Neural crest cell (in vitro differentiated cells): ENCODE measurements around the gene LPP. TPM values are rescaled to one million over a fixed set of nuclear protein-coding genes. Genes with fewer than 3 reads are reported as not detected.
A peak's percentile ranks its signal among the peaks of the same experiment; 100 is the strongest.

ENCODE experiments used
- DNase-seq: peaks from one replicate; pipeline ENCODE4 v3.0.0; 2021; ENCODE audit warnings: low read depth, mixed read lengths, low spot score
- H3K27ac Mint-ChIP-seq: one replicate; pipeline ENCODE4 v1.8.0; 2021; ENCODE audit warnings: mild to moderate bottlenecking, mixed read lengths; ENCODE audit not compliant: unreplicated experiment
- H3K27me3 Mint-ChIP-seq: 2 replicates; pipeline ENCODE4 v1.8.0; 2021; ENCODE audit warnings: low read depth, mild to moderate bottlenecking, mixed read lengths
- H3K36me3 Mint-ChIP-seq: 2 replicates; pipeline ENCODE4 v1.8.0; 2021; ENCODE audit warnings: low read depth, mild to moderate bottlenecking, mixed read lengths
- H3K4me1 Mint-ChIP-seq: 2 replicates; pipeline ENCODE4 v1.8.0; 2021; ENCODE audit warnings: mixed read lengths
- H3K4me3 Mint-ChIP-seq: one replicate; pipeline ENCODE4 v1.8.0; 2021; ENCODE audit warnings: mild to moderate bottlenecking, mixed read lengths
- H3K9me3 Mint-ChIP-seq: 2 replicates; pipeline ENCODE4 v1.8.0; 2021; ENCODE audit warnings: mixed read lengths
- CTCF ChIP-seq: fragments of 200-600 bp; sonication (generic); conservative IDR thresholded peaks from 2 replicates; pipeline ENCODE4 v1.5.0; 2021; ENCODE audit warnings: antibody characterized with exemption, mild to moderate bottlenecking
- total RNA-seq: library from RNA; stranded (reverse); gene quantifications from 2 replicates; pipeline ENCODE4 v1.2.1, GENCODE V29; 2021

Gene LPP
- total RNA-seq, 1 donor from 2014 or later = 38.7 TPM

DNA sequence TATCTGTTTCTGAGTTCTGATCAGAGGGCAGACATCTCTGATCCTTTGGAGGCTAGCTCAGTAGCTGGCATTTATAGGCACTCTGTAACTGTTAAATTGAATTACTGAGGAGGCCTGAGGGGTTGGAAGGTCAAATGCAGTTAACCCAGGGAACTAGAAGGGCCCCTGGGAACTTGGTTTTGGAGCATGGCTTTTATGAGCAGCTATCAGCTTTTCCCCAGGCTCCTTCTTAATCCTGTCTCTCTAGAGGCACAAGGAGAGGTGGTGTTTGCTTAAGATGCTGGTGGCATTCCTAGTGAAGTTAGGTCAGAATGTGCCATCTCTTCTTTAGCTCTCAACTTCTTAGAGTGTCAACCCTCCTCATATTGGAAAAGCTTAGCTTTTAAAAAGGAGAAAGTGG, 128.9 kb downstream of the LPP start:
- no peak for TF ChIP-seq CTCF
- Mint-ChIP-seq H3K9me3 (no peaks in the 10 kb centered on the region), H3K36me3 (no peaks in the 10 kb centered on the region), H3K4me1 (peaks cover 52% of the 10 kb centered on the region), H3K27me3 (no peaks in the 10 kb centered on the region), H3K27ac (peak overlapping the region; percentile 0), H3K4me3 (no peak overlapping the region)
- DNase-seq = no peak

DNA sequence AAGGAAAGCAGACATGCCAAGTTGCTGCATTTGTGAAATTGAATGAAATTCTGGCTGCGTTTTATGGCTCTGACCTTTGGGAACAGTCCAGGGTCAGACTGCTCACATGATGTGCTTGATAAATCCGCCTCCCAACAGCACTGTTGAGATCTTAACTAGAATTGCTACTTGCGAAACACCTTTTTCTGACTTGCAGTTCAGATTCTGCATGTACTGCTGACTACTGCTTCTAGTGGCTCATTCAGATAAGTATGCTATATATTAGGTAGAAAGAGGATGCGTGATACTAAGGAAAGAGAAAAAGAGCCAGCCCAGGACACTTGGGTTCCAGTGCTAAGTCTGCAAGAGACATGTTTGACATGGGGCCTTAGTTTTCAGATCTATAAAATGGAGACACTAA, 129.4 kb downstream of the LPP start:
- Mint-ChIP-seq H3K27ac (no peak overlapping the region), H3K4me3 (no peak overlapping the region), H3K27me3 (no peaks in the 10 kb centered on the region), H3K4me1 (peaks cover 54% of the 10 kb centered on the region), H3K9me3 (no peaks in the 10 kb centered on the region), H3K36me3 (no peaks in the 10 kb centered on the region)
- no peak for TF ChIP-seq CTCF
- no peak for DNase-seq

- peaks cover 51% of the 10 kb centered on the region for H3K4me1 Mint-ChIP-seq
Measured at GRCh38 chr3:188284455-188285212, 130.7 kb downstream of the LPP start.

DNA sequence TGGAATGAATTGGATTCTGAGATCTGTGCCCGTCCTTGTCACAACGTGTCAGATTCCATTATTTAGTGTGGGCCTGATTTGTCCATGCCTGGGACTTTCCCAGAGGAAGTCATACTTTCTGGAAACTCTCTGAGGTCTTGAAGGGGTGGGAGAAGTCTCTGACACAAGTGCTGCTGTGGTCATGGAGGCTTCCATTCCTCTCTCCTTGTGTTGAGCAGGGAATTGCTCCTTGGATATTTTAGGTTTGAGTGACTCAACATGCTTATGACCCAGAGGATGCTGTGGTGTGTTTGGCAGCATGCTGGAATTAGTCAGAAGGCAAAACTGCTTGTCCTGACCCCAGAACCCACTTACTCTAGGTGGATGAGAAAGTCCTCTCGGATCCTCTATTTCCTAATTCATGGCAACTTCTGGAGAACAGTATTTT, 132.1 kb downstream of the LPP start:
- Mint-ChIP-seq H3K36me3 (peaks cover 5% of the 10 kb centered on the region), H3K27ac (peak overlapping the region; percentile 65), H3K4me1 (peaks cover 53% of the 10 kb centered on the region), H3K4me3 (no peak overlapping the region), H3K27me3 (no peaks in the 10 kb centered on the region), H3K9me3 (peaks cover 3% of the 10 kb centered on the region)
- no peak for TF ChIP-seq CTCF
- no peak for DNase-seq

More at GRCh38 chr3:188284455-188285212, 130.7 kb downstream of the LPP start:
- no peak for TF ChIP-seq CTCF
- Mint-ChIP-seq H3K36me3 (no peaks in the 10 kb centered on the region), H3K4me3 (no peak overlapping the region), H3K27me3 (no peaks in the 10 kb centered on the region), H3K27ac (peak overlapping the region; percentile 39), H3K9me3 (no peaks in the 10 kb centered on the region)
- no peak for DNase-seq

- Mint-ChIP-seq H3K4me1 (peaks cover 55% of the 10 kb centered on the region), H3K27ac (no peak overlapping the region), H3K9me3 (peaks cover 3% of the 10 kb centered on the region), H3K36me3 (peaks cover 5% of the 10 kb centered on the region), H3K4me3 (no peak overlapping the region), H3K27me3 (no peaks in the 10 kb centered on the region)
- DNase-seq = no peak
- no peak for TF ChIP-seq CTCF
Measured at GRCh38 chr3:188287339-188287738, 133.4 kb downstream of the LPP start.
